Activated T-helper 17 cell treated with anti-CD3 and anti-CD28 coated beads, Interleukin-2, amount 50 U/mL, for 72 hours (primary cell): ENCODE results near the gene ANAPC13. TPM values are rescaled to one million over a fixed set of nuclear protein-coding genes. Genes with fewer than 3 reads are reported as not detected.
A peak's percentile ranks its signal among the peaks of the same experiment; 100 is the strongest.

ENCODE experiments used
- ATAC-seq: fragments of 150-1000 bp; cut with Tn5 transposase; replicated peaks from 2 replicates; pipeline ENCODE4 v1.10.0; 2021; ENCODE audit warnings: mild to moderate bottlenecking, moderate library complexity
- H3K27ac Mint-ChIP-seq: one replicate; pipeline ENCODE4 v1.8.0; 2022; ENCODE audit warnings: mixed read lengths
- H3K27me3 Mint-ChIP-seq: one replicate; pipeline ENCODE4 v1.8.0; 2022; ENCODE audit warnings: mixed read lengths
- H3K36me3 Mint-ChIP-seq: one replicate; pipeline ENCODE4 v1.8.0; 2022; ENCODE audit warnings: low read depth, mild to moderate bottlenecking, mixed read lengths
- H3K4me1 Mint-ChIP-seq: one replicate; pipeline ENCODE4 v1.8.0; 2022; ENCODE audit warnings: mixed read lengths
- H3K4me3 Mint-ChIP-seq: one replicate; pipeline ENCODE4 v1.8.0; 2022; ENCODE audit warnings: mild to moderate bottlenecking, mixed read lengths
- H3K9me3 Mint-ChIP-seq: one replicate; pipeline ENCODE4 v1.8.0; 2022; ENCODE audit warnings: mixed read lengths
- total RNA-seq, 2 donors: library from RNA; stranded (reverse); gene quantifications; one replicate each; pipeline ENCODE4 v1.2.3, GENCODE V29; 2022

The ANAPC13 gene
- total RNA-seq, 2 donors from 2014 or later, result 25.1 to 42.1 TPM

- H3K4me1 Mint-ChIP-seq, result no peaks in the 10 kb centered on the region
- H3K36me3 Mint-ChIP-seq, result peaks cover 35% of the 10 kb centered on the region
- no peak overlapping the region for H3K27ac Mint-ChIP-seq
- no peaks in the 10 kb centered on the region for H3K27me3 Mint-ChIP-seq
- ATAC-seq, result peak; percentile 60
- H3K4me3 Mint-ChIP-seq, result no peak overlapping the region
- H3K9me3 Mint-ChIP-seq, result no peaks in the 10 kb centered on the region
These were observed 11.8 kb downstream of the ANAPC13 start for GRCh38 chr3:134473868-134474546.

- H3K9me3 Mint-ChIP-seq, result no peaks in the 10 kb centered on the region
- no peak overlapping the region for H3K4me3 Mint-ChIP-seq
- peaks cover 23% of the 10 kb centered on the region for H3K36me3 Mint-ChIP-seq
- no peaks in the 10 kb centered on the region for H3K27me3 Mint-ChIP-seq
- ATAC-seq, result no peak
- H3K4me1 Mint-ChIP-seq, result no peaks in the 10 kb centered on the region
- no peak overlapping the region for H3K27ac Mint-ChIP-seq
These were observed 13.0 kb downstream of the ANAPC13 start for GRCh38 chr3:134472831-134473230.

GRCh38 chr3:134471521-134472193 is 14.1 kb downstream of the ANAPC13 start:
- Mint-ChIP-seq H3K27ac (no peak overlapping the region), H3K9me3 (no peaks in the 10 kb centered on the region), H3K27me3 (no peaks in the 10 kb centered on the region), H3K36me3 (peaks cover 12% of the 10 kb centered on the region), H3K4me1 (no peaks in the 10 kb centered on the region), H3K4me3 (no peak overlapping the region)
- ATAC-seq, result no peak

GRCh38 chr3:134468519-134468918 is 17.3 kb downstream of the ANAPC13 start:
- no peak for ATAC-seq
- H3K27me3 Mint-ChIP-seq, result no peaks in the 10 kb centered on the region
- no peaks in the 10 kb centered on the region for H3K4me1 Mint-ChIP-seq
- no peak overlapping the region for H3K27ac Mint-ChIP-seq
- H3K9me3 Mint-ChIP-seq, result no peaks in the 10 kb centered on the region
- H3K36me3 Mint-ChIP-seq, result no peaks in the 10 kb centered on the region
- no peak overlapping the region for H3K4me3 Mint-ChIP-seq

GRCh38 chr3:134466331-134466730 is 19.5 kb downstream of the ANAPC13 start:
- H3K27ac Mint-ChIP-seq, result no peak overlapping the region
- no peak for ATAC-seq
- H3K27me3 Mint-ChIP-seq, result peaks cover 7% of the 10 kb centered on the region
- no peaks in the 10 kb centered on the region for H3K9me3 Mint-ChIP-seq
- H3K36me3 Mint-ChIP-seq, result no peaks in the 10 kb centered on the region
- no peaks in the 10 kb centered on the region for H3K4me1 Mint-ChIP-seq
- no peak overlapping the region for H3K4me3 Mint-ChIP-seq

- H3K4me3 Mint-ChIP-seq, result no peak overlapping the region
- peaks cover 10% of the 10 kb centered on the region for H3K27me3 Mint-ChIP-seq
- no peaks in the 10 kb centered on the region for H3K36me3 Mint-ChIP-seq
- no peak overlapping the region for H3K27ac Mint-ChIP-seq
- no peaks in the 10 kb centered on the region for H3K9me3 Mint-ChIP-seq
- no peak for ATAC-seq
- no peaks in the 10 kb centered on the region for H3K4me1 Mint-ChIP-seq
These were observed 21.0 kb downstream of the ANAPC13 start for GRCh38 chr3:134464689-134465365.

GRCh38 chr3:134464064-134464688 is 21.6 kb downstream of the ANAPC13 start:
- Mint-ChIP-seq H3K4me3 (no peak overlapping the region), H3K27me3 (peaks cover 14% of the 10 kb centered on the region), H3K4me1 (no peaks in the 10 kb centered on the region), H3K27ac (no peak overlapping the region), H3K36me3 (no peaks in the 10 kb centered on the region), H3K9me3 (no peaks in the 10 kb centered on the region)
- ATAC-seq, result no peak

- peaks cover 14% of the 10 kb centered on the region for H3K27me3 Mint-ChIP-seq
- no peaks in the 10 kb centered on the region for H3K9me3 Mint-ChIP-seq
- ATAC-seq, result no peak
- no peaks in the 10 kb centered on the region for H3K36me3 Mint-ChIP-seq
- no peaks in the 10 kb centered on the region for H3K4me1 Mint-ChIP-seq
- H3K4me3 Mint-ChIP-seq, result no peak overlapping the region
- no peak overlapping the region for H3K27ac Mint-ChIP-seq
These were observed 22.1 kb downstream of the ANAPC13 start for GRCh38 chr3:134463676-134464063.

GRCh38 chr3:134462331-134462941 is 23.3 kb downstream of the ANAPC13 start:
- Mint-ChIP-seq H3K4me3 (no peak overlapping the region), H3K9me3 (no peaks in the 10 kb centered on the region), H3K27me3 (peaks cover 18% of the 10 kb centered on the region), H3K36me3 (no peaks in the 10 kb centered on the region), H3K4me1 (no peaks in the 10 kb centered on the region), H3K27ac (no peak overlapping the region)
- ATAC-seq, result no peak

GRCh38 chr3:134460965-134461364 is 24.8 kb downstream of the ANAPC13 start:
- H3K4me1 Mint-ChIP-seq, result no peaks in the 10 kb centered on the region
- H3K4me3 Mint-ChIP-seq, result no peak overlapping the region
- no peak for ATAC-seq
- H3K27ac Mint-ChIP-seq, result no peak overlapping the region
- no peaks in the 10 kb centered on the region for H3K9me3 Mint-ChIP-seq
- H3K27me3 Mint-ChIP-seq, result peaks cover 22% of the 10 kb centered on the region
- no peaks in the 10 kb centered on the region for H3K36me3 Mint-ChIP-seq

GRCh38 chr3:134459562-134459961 is 26.2 kb downstream of the ANAPC13 start:
- peaks cover 22% of the 10 kb centered on the region for H3K27me3 Mint-ChIP-seq
- no peaks in the 10 kb centered on the region for H3K9me3 Mint-ChIP-seq
- H3K4me1 Mint-ChIP-seq, result no peaks in the 10 kb centered on the region
- no peak overlapping the region for H3K27ac Mint-ChIP-seq
- H3K4me3 Mint-ChIP-seq, result no peak overlapping the region
- no peaks in the 10 kb centered on the region for H3K36me3 Mint-ChIP-seq
- no peak for ATAC-seq

GRCh38 chr3:134458406-134458945 is 27.3 kb downstream of the ANAPC13 start:
- no peaks in the 10 kb centered on the region for H3K9me3 Mint-ChIP-seq
- no peaks in the 10 kb centered on the region for H3K36me3 Mint-ChIP-seq
- no peak overlapping the region for H3K27ac Mint-ChIP-seq
- no peak overlapping the region for H3K4me3 Mint-ChIP-seq
- ATAC-seq, result no peak
- no peaks in the 10 kb centered on the region for H3K4me1 Mint-ChIP-seq
- peaks cover 24% of the 10 kb centered on the region for H3K27me3 Mint-ChIP-seq

- ATAC-seq, result no peak
- H3K4me1 Mint-ChIP-seq, result no peaks in the 10 kb centered on the region
- H3K9me3 Mint-ChIP-seq, result no peaks in the 10 kb centered on the region
- peaks cover 20% of the 10 kb centered on the region for H3K27me3 Mint-ChIP-seq
- no peak overlapping the region for H3K27ac Mint-ChIP-seq
- no peak overlapping the region for H3K4me3 Mint-ChIP-seq
- H3K36me3 Mint-ChIP-seq, result no peaks in the 10 kb centered on the region
These were observed 28.3 kb downstream of the ANAPC13 start for GRCh38 chr3:134457376-134458074.

- no peaks in the 10 kb centered on the region for H3K36me3 Mint-ChIP-seq
- H3K4me3 Mint-ChIP-seq, result no peak overlapping the region
- ATAC-seq, result no peak
- H3K27me3 Mint-ChIP-seq, result peaks cover 15% of the 10 kb centered on the region
- no peaks in the 10 kb centered on the region for H3K4me1 Mint-ChIP-seq
- no peak overlapping the region for H3K27ac Mint-ChIP-seq
- no peaks in the 10 kb centered on the region for H3K9me3 Mint-ChIP-seq
These were observed 32.2 kb downstream of the ANAPC13 start for GRCh38 chr3:134453631-134454030.
